GM21619 (cell line): ENCODE data around the gene RAVER2.
"Not testable (repeated sequence)": the region's sequence is repeated elsewhere in the genome, so short reads cannot be mapped to it uniquely, and the experiment has no call there.

Experiments
- ATAC-seq: cut with Tn5 transposase; IDR thresholded peaks from one replicate; pipeline ENCODE4 v1.9.1; 2021; ENCODE audit not compliant: unreplicated experiment

RAVER2 gene, protein sequence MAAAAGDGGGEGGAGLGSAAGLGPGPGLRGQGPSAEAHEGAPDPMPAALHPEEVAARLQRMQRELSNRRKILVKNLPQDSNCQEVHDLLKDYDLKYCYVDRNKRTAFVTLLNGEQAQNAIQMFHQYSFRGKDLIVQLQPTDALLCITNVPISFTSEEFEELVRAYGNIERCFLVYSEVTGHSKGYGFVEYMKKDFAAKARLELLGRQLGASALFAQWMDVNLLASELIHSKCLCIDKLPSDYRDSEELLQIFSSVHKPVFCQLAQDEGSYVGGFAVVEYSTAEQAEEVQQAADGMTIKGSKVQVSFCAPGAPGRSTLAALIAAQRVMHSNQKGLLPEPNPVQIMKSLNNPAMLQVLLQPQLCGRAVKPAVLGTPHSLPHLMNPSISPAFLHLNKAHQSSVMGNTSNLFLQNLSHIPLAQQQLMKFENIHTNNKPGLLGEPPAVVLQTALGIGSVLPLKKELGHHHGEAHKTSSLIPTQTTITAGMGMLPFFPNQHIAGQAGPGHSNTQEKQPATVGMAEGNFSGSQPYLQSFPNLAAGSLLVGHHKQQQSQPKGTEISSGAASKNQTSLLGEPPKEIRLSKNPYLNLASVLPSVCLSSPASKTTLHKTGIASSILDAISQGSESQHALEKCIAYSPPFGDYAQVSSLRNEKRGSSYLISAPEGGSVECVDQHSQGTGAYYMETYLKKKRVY

DNA sequence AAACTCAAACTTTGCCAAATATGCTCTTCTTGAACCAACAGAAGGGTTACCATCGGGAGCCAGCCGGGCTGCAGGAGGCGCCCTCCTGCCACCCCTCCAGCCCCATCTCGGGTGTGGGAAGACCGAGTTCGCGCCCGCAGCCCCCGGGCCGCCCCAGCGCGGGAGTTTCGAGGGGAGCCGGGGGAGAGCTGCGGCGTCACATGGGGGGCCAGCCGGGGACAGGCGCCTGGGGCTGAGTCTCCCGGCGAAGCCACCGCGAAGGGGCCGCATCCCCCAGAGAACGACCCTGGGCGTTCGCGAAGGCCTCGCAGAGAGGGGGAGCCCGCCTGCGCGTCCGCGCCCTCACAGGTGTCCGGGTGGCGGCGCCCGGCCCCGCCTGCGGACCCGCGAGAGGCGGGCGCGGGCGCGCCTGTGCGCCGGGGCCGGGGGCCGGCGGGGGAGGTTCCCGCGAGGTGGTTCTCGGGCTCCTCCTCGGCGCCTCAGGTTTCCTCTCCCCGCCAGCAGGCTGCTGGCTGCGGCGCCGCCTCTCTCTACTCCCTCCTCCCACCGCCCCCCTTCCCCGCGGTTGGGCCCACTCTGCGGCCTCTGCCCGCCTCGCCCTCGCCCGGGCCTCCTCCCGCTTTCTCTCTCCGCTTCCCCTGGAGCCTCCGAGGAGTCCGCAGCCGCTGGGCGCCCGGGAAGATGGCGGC, at the start of gene RAVER2:
RAVER2 (plus strand) TSS at position 584 of the 689 bp plus-strand sequence; CDS start at position 682, 98 bp downstream.
- ATAC-seq: peak; percentile 62

DNA sequence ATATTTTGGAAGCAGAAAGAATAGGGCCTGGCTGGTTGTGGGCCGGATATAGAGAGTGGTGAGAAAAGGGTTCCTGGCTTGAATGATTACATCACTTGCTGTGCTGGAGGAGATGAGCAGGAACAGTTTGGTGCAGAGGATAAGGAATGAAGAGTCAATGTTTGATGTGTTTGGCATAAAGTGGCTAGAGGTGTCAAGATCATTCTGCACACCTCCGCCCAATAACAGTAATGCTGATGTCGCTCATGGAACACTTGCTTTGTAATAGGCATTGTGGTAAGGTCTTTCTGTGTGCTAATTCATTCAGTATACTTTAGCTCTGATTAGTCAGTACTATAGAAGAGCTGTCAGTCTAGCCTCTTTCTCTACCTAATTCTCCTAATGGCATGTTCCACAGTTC, 48.0 kb upstream of the RAVER2 start:
- no peak for ATAC-seq

DNA sequence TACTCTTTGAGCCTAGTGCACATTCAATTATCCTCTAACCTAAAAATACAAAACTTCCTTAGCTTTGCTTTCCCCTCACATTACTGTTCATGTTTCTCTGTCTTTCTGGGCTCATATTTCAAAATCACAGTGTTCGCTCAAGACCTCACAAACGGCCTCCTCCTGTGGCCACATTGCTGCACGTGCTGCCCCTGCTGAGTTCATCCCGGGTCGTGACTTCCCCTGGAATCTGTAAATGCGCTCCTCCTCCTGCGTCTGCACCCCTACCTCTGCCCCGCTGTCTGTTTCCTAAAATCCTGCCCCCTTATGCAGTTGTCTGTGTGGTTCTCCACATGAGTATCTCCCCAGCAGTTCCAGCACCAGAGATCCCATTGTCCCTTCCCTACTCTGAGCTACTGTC, 45.5 kb upstream of the RAVER2 start:
- ATAC-seq: no peak

DNA sequence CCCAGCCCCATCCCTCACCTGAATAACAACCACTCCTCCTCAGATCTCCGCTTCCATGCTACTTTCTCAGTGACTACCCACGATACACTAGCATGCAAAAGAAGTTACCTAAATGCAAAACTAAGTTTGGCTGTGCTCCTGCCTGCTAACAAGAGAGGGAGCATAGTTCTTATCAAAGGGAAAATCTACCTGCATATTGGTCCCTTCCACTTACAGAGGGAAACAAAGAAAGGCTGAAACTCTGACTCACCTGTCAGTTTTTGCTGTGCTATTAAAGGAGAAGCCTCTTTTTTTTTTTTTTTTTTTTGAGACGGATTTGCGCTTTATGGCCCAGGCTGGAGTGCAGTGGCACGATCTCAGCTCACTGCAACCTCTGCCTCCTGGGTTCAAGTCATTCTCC, 43.8 kb upstream of the RAVER2 start:
- ATAC-seq: no peak

DNA sequence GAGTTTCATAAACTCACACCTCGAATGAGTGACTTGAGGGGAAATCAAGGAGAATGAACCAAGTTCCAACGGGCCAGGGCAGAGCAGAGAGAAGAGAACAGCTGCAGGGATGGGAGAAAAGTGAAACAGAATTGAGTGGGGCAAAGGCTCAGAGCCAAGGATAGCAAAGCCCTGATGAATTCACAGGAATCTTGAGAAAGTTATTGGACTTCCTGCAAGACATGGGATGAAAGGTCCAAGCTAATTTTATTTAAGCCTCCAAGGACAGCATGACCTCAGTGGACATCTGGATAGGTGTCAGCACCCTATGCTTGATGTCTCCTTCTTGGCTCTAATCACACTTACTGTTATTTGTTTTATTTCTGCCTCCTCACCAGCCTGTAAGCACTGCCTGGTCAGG, 43.0 kb upstream of the RAVER2 start:
- no peak for ATAC-seq

DNA sequence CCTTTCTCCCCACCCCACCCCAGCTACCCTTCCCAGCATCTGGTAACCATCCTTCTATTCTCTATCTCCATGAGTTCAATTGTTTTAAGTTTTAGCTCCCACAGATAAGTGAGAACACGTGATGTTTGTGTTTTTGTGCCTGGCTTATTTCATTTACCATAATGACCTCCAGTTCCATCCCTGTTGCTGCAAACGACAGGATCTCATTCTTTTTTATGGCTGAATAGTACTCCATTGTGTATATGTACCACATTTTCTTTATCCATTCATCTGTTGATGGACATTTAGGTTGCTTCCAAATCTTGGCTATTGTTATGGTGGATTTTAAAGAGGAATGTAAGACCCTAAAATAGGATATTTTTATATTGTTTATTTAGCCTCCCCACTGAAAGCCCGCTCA, 42.2 kb upstream of the RAVER2 start:
- ATAC-seq: not testable (repeated sequence)

DNA sequence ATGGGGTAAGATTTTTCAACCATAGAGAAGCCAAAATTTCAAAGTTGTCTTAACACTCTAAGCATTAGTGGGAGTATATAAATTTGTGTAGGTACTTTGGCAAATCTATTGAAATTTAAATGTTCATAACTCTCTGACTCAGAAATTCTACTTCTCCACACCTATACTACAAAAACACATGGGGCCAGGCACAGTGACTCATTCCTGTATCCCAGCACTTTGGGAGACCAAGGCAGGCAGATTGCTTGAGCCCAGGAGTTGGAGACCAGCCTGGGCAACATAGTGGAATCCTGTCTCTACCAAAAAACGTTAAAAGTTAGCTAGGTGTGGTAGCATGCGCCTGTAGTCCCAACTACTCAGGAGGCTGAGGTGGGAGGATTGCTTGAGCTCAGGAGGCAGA, 41.3 kb upstream of the RAVER2 start:
- no peak for ATAC-seq

DNA sequence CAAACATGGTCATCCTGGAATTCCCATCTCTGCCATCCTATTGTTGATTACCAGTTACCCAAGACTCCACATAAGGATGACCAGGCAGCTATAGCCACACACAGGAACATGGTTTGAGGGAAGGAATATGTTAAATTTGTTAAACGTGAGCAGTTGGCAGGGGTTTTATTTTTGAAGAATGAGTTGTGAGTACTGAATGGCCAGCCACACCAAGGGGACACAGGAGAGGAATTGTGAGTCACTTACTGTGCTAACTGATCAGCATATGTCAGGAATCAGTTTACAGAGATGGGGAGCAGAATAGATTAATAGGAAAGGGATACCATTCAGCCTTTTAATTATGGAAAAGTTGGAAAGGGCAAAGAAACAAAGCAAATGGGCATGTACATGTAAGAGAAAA, 39.3 kb upstream of the RAVER2 start:
- ATAC-seq: no peak

DNA sequence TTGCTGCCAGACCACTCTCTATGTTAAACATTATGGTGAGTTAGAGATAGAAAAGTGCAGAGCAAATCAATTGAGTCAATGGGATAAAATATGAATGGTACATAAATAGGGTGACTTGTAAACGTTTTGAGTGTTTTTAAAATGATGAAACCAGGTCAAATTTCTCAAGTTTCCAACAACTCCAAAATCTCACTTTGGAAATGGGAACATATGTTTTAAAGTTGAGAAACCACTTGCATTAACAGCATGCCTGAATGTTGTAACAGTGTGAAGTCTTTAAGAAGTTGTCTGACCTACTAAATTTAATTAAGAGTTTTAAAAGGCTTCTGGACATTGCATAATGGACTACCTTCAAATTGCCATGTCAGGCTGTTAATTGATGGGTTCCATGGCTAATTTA, 33.6 kb upstream of the RAVER2 start:
- ATAC-seq: no peak

DNA sequence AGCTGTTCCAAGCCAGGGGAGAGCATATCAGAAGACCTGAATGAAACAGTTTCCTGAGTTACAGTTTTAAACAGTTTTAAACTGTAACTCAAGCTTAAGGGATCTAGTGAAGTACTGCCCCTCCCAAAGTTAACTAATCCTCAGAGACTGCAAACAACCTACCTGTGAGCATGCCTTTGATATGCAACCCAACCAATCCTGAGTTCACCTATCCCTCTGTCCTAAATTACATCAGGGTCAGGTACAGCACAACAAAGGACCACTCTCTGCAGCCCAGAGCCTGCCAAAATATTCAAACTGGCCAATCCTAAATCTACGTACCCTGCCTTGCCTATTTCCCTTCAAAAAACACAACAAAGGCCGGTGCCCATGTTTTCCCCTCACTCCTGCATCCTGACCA, 32.8 kb upstream of the RAVER2 start:
- no peak for ATAC-seq

DNA sequence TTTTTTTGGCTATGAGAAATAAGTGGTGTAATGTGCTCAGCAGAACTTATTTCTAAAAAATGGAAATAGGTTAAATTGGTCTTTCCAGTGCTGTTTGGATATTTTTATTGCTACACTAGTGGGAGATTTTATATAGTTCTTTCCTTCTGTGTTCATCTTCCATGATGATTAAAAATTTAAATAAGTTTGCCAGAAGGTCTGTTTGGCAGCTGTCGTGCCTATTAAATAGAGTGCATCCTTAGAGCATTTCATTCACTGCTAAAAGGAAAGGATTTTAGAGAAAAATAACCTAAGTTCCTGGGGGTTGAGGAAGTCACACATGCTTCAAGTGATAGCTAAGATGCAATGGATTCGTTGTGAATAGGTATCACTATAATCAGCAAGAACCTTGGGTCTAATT, 29.7 kb upstream of the RAVER2 start:
- ATAC-seq: no peak

DNA sequence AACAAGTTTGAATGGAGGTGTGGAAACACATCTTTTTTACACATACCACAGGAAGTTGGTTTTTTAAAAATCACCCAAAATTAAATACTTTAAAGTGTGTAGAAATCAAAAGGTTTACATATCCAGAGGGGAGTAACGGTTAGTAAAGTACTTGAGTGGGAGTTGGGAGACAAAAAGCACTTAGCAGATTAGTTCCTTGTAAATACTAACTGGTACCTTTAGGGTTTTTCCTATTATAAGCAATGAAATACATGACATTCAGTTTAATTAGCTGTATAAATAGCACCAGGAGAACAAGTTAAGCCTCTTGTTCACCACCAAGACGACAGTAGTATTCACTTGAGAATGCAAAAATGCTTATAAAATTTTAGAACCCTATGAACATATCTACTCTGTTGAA, 23.7 kb upstream of the RAVER2 start:
- ATAC-seq: no peak

DNA sequence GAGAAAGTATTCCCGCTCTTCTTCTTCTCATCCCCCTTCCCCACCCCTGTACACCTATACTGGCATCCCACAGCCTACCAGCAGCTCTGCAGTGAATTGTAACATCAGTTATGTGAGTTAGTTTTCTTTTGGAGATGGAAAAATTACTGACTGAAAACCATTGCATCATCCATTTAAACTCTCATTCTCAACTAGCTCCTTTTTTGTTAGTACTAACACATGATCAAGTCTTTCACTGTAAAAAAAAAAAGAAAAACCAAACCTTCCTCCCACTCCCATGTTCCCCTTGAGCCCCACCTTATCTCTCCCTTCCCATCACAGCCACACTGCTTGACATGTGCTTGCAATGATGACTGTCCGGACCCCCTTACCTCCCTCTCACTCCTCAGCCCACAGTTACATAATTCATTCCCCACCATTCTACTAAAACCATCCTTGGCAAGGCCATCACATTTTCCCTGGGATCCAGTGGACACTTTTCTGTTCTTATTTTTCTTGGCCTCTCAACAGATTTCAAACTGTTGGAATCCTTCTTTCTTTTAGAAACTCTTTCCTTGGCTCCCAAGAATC, 23.2 kb upstream of the RAVER2 start:
- ATAC-seq: no peak

DNA sequence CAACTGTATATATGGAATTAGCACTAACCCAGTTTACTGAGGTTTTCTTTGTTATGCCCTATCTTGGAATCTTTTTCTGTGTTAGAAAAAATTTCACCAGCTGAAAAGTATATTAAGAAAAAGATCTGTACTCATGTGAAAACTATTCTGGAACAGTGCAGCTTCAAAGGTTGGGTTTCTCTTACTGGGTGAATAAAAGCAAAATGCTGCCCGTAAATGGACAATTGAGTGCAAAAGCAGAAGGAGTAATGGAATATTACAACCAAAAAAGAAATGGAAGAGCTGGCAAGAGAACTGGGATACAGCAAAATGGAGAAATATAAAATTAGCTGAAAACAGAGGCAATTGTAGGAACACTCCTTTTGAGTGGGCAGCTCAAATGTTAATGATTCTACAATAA, 17.0 kb upstream of the RAVER2 start:
- ATAC-seq: no peak

DNA sequence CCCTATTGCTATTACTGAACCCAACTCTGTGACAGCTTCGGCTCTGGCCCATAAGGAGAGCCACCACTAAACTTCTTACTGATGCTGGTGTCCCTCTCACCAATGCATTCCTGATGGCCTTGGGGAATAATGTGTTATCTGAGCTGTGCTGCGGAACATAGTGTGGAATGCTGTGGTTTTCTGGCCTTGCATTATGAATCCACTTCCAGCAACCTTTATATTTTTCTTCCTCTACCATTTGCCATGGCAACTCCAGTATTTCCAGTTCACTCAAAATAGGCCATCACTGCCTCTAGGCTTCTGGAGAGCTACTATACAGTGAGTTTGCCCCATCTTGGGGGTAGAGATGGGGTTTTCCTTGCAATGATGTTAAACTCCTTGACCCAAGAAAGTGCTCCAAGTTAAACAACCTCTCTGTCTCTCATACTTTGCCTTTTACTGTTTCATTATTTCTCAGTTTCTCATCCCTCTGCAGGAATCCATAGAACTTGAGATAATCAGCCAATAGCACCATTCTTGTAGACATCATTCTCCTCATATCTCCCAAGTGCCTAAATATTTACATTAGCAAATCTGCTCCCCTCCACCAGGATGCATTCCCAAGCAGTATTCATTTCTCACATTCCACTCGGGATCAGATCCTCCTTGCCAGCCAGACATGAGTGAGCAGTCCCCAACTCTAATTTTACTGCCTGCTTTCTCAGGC, 11.1 kb upstream of the RAVER2 start:
- no peak for ATAC-seq

DNA sequence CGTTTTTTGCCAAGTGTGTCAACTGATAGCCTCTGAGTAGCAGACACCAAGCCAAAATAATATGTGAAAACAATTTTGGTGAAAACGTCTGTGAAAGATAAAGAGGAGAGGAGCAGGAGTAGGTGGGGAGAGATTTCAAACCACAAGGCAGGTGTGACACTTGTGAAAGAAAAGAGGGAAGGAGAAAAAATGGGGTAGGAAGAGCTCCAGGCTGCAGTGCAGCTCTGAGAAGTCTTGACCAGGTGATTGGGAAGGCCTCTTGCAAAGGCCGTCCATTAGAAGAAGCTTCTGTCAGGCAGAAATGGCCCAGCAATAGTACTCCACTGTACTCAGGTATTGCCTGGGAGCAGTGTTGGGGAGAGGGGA, 10.6 kb upstream of the RAVER2 start:
- no peak for ATAC-seq

DNA sequence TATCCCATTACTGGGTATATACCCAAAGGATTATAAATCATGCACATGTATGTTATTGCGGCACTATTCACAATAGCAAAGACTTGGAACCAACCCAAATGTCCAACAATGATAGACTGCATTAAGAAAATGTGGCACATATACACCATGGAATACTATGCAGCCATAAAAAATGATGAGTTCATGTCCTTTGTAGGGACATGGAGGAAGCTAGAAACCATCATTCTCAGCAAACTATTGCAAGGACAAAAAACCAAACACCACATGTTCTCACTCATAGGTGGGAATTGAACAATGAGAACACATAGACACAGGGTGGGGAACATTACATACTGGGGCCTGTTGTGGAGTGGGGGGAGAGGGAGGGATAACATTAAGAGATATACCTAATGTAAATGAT, 4.2 kb upstream of the RAVER2 start:
- not testable (repeated sequence) for ATAC-seq

DNA sequence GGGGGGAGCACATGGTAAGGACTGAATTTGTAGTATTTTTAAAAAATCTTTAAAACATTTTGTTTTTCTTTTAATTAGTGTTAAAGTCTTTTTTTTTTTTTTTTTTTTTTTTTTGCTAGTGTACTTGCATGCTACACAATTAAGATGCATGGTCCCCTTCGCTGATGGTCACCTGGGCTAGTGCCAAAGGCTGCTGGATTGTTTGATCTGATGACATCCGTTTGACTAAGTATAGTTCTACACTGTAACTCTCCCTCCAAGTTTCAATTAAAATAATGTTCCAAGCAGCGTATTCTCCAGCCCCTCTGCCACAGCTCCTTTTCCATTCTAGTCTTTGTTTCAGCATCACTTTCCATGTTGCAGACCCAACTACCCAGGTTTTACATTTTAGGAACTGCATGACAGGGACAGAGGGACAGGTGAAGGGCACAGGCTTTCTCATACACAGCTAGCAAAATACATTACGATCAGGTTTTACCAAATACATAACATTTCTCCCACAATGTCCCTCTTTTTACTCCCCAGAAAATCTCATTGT, 852 bp upstream of the RAVER2 start:
- no peak for ATAC-seq

DNA sequence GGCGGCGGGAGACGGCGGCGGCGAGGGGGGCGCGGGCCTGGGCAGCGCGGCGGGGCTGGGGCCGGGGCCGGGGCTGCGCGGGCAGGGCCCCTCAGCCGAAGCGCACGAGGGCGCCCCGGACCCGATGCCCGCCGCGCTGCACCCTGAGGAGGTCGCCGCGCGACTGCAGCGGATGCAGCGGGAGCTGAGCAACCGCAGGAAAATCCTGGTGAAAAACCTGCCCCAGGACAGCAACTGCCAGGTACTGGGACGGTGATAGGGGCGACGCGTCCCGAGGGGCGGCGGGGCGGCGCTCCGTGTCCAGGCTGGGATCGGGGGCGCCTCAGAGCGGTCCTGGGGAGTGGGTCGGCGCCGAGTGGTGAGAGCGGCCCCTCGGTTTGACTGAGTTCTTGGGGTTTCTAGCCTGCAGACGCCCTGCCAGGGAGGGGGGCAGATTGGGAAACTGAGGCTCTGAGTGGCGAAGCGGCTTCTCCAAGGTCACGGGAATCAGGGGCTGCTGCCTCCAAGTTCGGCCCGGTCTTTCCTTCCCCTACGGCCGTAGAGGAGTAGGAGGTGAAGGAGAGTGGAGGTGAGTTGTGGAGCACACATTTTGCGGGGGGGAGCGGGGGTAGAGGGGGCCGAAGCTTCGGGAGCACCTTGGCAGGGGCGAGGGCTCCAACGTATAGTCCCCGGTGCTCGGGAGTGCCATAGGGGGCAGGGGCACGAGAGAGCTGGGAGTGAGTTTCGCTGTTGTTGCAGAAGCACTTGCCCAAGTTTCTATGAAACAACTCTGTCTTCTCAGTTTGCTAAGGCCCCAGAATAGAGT, 508 bp downstream of the RAVER2 start:
- peak; percentile 12 for ATAC-seq
